Neural progenitor cell (in vitro differentiated cells): ENCODE results near the gene NUP50.

Experiments
- CTCF ChIP-seq: fragments of 200-600 bp; sonication (generic); IDR thresholded peaks from 2 replicates; pipeline ENCODE4 v1.5.1; 2017; ENCODE audit warnings: antibody characterized with exemption, mild to moderate bottlenecking
- EZH2 ChIP-seq: fragments of 200-600 bp; sonication (generic); IDR thresholded peaks from 2 replicates; pipeline ENCODE4 v1.6.1; 2017; ENCODE audit warnings: antibody characterized with exemption, mild to moderate bottlenecking, moderate library complexity
- EZH2phosphoT487 ChIP-seq: fragments of 200-600 bp; sonication (generic); IDR thresholded peaks from 2 replicates; pipeline ENCODE4 v1.6.1; 2017; ENCODE audit warnings: antibody characterized with exemption

GRCh38 chr22:45124176-45124847 is 39.4 kb upstream of the NUP50 start:
- TF ChIP-seq CTCF (no peak), EZH2 (no peak), EZH2phosphoT487 (no peak)
